Skin of body (tissue), 3 donors: Measurements from ENCODE around the gene UHRF1. TPM values are rescaled to one million over a fixed set of nuclear protein-coding genes. Genes with fewer than 3 reads are reported as not detected.

Experiments used
- DNase-seq: peaks from one replicate; lab custom pipeline; 2025; lab: John Stamatoyannopoulos, UW
- small RNA-seq: library from RNA; depleted of rRNA; stranded (forward); fragments of <200 nt; gene quantifications from one replicate; pipeline ENCODE3, GENCODE V24; 2014; ENCODE audit warnings: low replicate concordance
- total RNA-seq: library from RNA; depleted of rRNA; stranded (reverse); fragments of >200 nt; gene quantifications from one replicate; pipeline ENCODE4 v1.2.3, GENCODE V29; 2014

Gene UHRF1
- total RNA-seq, 1 donor from 2014 or later, result 14.5 TPM

- DNase-seq, result no peak
Measured at GRCh38 chr19:4987256-4987655, 78.0 kb downstream of the UHRF1 start.

- no peak for DNase-seq
Measured at GRCh38 chr19:4987692-4988370, 78.5 kb downstream of the UHRF1 start.

- DNase-seq, result no peak
Measured at GRCh38 chr19:4988770-4989251, 79.5 kb downstream of the UHRF1 start.

GRCh38 chr19:4990306-4990705 is 81.0 kb downstream of the UHRF1 start:
- DNase-seq, result no peak

- no peak for DNase-seq
Measured at GRCh38 chr19:4991538-4991937, 82.2 kb downstream of the UHRF1 start.

GRCh38 chr19:4991996-4992698 is 82.8 kb downstream of the UHRF1 start:
- no peak for DNase-seq

GRCh38 chr19:4993683-4994082 is 84.4 kb downstream of the UHRF1 start:
- no peak for DNase-seq

DNA sequence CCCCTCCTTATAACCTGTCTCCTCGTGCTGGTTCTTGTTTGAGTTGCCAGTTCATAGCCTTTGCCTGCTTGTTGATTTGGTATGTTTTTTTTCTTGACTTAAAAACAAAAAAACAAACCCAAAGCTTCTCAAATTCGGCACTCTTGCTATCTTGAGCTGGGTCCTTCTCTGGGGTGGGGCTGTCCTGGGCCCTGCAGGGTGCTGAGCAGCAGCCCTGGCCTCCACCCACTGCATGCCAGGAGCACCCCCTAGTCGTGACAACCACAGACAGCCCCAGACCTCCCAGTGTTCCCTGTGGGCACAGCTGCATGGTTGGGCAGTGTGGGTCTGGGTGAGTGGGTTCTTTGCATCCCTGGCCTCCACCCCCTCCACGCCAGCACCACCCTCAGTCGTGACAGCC is 87.4 kb downstream of the UHRF1 start:
- DNase-seq, result no peak

DNA sequence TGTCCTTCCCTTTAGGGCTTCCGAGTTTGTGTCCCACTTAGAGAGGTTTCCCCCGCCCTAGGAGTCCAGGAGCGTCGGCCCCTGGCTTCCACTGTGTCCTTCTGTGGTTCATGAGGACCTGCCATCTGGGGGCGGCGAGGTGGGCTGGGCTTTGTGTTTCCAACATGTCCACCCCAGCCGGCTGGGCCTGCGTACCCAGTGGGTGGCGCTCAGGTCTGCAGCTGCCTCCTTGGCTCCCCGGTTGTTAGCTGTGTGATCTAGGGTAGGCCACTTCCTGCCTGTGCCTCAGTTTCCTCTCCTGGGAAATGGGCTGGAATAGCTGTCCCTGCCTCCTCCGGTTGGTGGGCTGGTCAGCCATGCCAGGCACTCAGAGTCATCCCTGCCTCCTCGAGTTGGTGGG is 88.0 kb downstream of the UHRF1 start:
- no peak for DNase-seq

- DNase-seq, result no peak
Measured at GRCh38 chr19:5000120-5000611, 90.9 kb downstream of the UHRF1 start.

DNA sequence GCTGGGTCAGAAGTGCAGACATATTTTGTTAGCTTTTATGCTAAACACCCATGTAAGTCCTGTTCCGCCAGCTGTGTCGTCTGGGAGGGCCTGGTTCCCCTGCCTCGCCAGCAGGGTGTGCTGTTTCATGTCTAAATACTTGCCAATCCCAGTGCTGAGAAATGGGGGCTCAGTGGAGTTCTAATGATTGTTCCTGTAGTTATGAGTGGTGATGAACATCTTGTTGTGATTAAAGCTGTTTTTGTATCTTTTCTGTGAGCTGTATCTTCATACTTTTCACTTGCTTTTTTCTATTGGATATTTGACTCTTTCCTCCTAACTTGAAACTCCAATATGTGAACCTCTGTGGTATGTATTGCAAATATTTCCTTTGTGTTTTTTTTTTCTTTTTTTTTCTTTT is 92.3 kb downstream of the UHRF1 start:
- peak; percentile 29 for DNase-seq

- DNase-seq, result no peak
Measured at GRCh38 chr19:5002143-5002542, 92.8 kb downstream of the UHRF1 start.

DNA sequence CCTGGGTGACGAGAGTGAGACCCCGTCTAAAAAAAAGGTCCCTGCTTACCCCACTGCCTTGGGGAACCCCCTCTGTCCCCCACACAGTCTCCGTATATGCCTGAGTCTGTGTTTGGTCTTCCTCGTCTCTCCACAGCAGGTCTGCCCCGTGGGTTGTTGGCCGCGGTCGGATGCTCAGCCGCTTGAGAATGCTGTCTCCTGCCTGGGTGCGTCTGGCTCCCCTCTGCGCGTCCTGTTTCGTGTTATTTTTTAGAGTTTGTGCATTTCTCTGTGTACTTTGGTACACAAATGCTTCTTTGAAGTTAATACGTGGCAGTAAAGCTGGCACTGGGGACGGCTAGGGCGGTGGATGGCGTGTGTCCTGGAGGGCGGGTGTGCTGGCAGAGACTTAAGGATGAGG is 94.5 kb downstream of the UHRF1 start:
- DNase-seq, result no peak

DNA sequence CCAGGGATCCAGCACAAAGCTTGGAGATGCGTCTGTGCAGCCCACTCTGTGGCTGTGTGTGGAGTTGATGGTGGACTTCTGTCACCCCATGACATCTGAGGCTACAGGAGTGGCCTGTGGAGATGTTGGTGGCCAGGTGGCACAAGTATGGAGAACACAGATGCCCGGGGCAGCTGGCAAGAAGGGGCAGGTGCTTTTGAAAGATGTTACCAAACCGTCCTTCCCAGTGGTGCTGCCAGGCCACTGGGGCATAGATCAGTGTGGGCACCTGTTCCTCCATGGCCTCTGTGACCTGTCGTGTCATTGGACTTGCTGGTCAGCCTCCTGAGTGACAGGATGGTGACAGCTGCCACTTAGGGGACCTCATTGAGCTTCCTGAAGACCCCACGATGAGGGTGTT is 95.8 kb downstream of the UHRF1 start:
- no peak for DNase-seq

DNA sequence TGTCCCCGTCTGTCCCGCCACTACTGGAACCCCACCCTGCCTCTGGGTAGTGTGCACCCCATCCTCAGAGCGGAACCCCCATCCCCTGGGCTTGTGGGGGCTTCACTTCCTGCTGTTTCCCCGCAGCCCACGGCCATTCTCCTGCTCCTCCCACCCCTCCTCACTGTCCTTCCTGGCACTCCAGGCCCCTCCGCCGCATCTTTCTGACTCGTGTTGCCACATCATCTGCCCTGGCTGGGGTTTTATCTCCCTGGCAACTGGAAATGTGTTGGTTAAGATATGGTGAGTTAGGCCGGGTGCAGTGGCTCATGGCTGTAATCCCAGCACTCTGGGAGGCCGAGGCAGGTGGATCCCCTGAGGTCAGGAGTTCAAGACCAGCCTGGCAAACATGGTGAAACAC is 96.9 kb downstream of the UHRF1 start:
- no peak for DNase-seq

- no peak for DNase-seq
Measured at GRCh38 chr19:5006821-5007220, 97.5 kb downstream of the UHRF1 start.

Small RNA genes lying within 50 kb of the gene (small RNA-seq; reads per million reads assigned to genes)
- not detected for gene MIR4747

Other genes with a start within 250 kb of the UHRF1 start
- gene MYDGF, start 239.2 kb upstream of the UHRF1 start, total RNA-seq, result 46.6 TPM
- 15.6 TPM for gene DPP9, start 185.7 kb upstream of the UHRF1 start, total RNA-seq
- gene FEM1A, start 117.8 kb upstream of the UHRF1 start, total RNA-seq, result 13.2 TPM
- 3.6 TPM for gene TICAM1, start 77.8 kb upstream of the UHRF1 start, total RNA-seq
- 47.3 TPM for gene PLIN3, start 41.8 kb upstream of the UHRF1 start, total RNA-seq
- 0.10 TPM for gene ARRDC5, start 6.6 kb upstream of the UHRF1 start, total RNA-seq
- 23.4 TPM for gene KDM4B, start 59.6 kb downstream of the UHRF1 start, total RNA-seq